GM19463 (cell line): Measurements from ENCODE around the gene CMSS1.
"Not testable (repeated sequence)": the region's sequence is repeated elsewhere in the genome, so short reads cannot be mapped to it uniquely, and the experiment has no call there.

Experiments
- ATAC-seq: cut with Tn5 transposase; IDR thresholded peaks from one replicate; pipeline ENCODE4 v1.9.1; 2021; ENCODE audit warnings: mild to moderate bottlenecking, moderate library complexity; ENCODE audit not compliant: unreplicated experiment

CMSS1 gene

DNA sequence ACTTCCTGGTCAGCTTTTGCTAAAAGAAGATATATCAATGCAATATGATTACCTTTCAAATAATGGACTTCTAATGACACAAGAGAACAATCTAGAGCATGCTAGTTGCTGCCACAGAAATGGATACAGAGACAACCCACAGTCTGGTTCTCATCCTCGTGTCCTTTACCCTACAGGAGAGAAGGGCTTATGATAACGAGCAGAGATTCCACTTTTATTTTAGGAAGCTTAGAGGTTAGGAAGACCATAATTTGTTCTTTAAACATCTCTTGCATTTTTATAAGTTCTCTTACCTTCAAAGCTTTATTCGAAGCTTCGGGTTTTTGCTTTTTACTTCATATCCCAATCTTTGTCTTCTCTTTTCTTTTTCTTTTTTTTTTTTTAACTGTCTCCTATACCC, 257.5 kb downstream of the CMSS1 start:
- no peak for ATAC-seq

DNA sequence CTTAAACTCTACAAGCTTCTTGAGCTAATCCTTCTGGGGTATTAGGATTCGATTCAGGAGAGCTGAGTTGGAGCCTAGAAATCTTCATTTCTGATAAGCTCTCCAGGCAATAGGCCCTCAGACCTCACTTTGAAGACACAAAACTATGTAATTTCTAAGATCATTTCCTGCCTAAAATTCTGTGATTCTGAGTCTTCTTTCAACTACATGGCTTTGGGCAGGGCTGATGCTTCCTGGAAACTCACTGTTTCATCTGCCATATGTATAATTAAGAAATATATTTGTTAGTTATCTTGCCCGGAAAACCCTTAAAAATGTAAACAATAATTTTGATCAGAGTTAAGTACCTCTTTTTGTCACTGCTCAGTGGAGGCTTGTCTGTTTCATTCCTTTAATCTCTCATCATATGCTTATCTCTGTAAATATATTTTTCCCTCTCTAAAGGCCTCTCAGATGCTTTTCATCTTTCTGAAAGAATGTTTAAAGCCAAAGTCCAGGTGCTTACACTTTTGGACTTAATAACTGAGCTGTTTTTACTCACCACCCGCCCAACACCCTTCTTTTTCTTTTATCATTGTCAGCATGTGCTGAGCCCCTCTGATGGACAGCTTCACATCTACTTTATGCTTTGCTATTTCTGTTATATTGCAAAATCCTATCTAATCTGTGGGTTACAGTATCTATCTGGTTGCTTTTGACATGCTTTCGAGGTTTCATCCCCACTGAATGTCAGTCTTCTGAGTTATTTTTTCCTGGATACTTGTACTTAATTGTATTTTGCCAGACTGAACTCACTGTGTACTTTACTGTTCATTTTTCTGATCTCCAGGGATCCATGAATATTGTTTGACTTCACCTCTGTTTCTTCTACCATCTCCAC, 258.4 kb downstream of the CMSS1 start:
- no peak for ATAC-seq

DNA sequence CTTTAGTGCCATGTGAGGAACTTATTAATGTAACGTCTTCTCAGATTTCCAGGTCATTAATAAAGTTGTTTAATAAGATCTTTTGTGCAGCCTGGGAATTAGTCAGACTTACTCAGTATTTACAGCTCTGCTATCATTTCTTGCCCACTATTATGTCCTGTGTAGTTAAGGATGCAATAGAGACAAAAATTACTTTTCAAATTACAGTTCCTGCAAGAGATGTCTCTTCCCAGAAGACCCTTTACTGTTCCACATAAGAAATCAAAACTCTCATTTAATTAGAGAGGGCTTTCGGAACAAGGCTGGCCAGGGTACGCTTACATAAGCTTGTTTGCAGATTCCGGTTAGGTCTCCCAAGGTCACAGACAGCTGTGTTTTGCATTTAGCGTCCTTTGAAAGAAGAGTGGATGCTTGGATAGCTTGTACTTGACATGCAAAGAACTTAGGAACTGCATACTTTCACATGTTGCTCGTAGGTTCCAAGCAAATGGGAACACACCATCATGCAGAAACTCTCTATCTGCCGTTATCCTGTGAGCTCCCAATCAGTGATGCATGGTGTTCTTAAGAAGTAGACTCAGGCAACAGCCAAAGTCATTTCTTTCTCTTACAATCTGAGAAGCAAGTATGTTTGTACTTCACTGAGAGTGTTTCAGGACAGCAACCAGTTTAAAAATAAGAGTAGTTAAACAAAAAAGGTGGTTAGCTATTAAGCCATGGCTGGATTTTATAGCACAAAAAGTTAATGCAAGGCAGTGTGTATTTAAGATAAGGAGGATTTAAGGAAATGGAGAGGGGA, 259.3 kb downstream of the CMSS1 start:
- ATAC-seq, result no peak

DNA sequence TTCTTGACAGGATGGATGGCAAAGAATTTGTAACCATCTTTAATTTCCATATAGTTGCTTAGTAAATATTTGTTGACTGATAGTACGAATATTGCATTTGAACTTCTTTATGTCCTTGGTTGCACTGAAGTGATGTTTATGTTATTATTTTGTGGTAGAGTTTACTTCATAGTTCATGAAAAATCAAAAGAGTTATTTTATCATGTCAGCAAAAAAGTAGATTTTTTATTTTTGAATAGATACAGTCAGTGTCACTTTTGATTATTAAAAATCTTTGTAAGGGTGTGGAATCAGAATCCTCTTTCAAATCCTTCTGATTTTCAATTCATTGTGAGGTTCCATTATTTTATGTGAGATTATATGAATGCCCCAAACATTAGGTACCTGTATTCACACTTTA, 261.7 kb downstream of the CMSS1 start:
- ATAC-seq, result no peak

DNA sequence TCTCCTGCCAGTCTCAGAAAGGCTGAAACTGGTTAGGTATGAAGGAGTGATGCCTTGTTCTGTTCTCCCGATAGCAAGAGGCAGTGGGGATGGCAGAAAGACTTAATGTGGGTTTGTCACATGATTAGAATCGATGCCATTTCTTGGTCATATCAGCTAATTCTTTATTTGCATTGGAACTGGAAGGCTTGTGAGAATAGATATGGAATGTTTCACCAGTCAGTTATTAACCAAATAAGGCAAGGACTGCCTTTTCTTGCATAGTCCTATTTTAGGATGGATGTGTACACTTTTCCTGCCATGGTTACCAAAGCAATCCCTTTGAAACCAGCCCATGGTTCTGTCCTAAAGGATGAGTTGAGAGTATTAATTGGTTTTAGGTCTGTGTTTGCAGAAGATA, 262.9 kb downstream of the CMSS1 start:
- ATAC-seq, result no peak

DNA sequence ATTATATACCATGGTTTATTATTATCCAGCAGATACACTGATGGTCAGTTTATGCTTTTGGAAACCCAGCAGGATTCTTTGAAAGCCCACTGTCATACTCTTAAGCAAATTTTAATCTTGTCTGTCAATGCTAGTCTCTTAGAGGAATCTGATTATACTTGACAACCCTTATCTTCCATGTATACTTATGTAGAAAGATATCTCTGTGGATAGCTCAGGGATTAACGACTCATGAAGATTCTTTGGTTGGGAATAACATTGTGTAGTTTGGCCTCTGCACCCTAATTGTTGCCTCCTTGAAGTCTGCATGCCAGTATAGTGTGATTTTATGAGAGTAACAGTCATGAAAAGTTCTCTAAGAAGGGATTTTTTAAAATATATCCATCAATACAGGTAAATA, 263.6 kb downstream of the CMSS1 start:
- ATAC-seq, result no peak

DNA sequence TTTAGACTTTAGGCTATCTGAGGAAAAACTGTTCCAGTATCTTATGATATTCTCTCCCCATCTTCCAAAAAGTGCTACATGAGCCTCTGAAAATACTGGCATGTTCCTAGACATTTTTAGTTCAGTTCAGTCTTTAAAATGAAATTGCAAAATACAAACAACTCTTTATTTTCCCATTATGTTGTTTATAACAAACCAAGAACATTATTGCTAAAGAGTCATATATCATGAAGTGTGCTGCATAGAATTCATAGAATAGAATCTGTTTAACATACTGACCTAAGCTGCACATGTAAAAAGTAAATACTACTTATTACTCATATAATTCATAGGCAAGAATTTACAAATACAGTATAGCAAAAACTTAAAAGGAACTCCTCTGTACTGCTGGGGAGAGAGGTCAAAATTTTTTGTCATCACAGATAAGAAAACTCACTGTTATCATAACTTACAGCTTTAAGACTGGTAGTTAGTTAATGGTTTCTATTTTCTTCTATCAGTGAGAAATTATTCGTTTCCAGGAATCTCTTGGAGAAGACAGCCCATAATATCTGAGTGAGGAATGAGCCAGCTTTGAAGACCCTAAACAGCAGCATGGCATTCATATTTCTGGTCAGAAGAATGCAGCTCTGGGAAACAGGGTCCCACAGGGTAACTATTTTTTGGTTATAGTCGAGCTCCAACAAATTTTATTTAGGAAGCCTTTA, 264.5 kb downstream of the CMSS1 start:
- no peak for ATAC-seq

DNA sequence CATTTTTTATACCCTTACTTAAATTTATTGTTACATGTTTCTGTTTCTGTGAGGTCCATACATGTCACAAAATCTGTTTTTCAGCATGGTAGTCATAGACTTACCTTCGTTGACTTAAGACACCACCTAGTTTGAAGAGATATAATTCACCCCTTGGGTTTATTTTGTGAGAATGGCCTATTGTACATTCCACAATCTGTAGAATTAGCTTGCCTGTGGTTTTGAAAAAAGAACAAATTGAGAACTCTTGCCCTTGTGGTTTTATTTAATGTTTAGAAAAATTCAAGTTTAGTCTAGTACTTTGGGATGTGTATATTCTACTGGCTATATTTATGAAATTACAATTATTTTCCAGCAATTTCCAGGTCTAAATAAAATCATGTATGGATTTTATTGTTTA, 265.1 kb downstream of the CMSS1 start:
- ATAC-seq, result no peak

DNA sequence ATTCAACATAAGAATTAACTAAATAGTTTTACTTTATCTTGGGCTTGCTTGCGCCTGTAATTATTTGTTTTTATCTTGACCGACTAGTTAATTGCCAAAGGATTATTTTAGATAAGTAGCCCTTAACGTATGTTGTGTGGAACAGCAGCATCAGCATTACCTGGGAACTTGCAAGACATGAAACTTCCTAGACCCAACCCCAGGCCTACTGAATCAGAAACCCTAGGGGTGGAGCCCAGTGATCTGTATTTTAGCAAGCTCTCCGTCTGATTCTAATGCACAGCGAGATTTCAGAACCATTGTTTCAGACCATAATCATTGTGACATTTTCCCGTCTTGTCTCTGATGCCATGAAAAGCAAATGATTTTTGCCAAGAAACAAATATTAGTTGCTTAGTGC, 265.5 kb downstream of the CMSS1 start:
- no peak for ATAC-seq

DNA sequence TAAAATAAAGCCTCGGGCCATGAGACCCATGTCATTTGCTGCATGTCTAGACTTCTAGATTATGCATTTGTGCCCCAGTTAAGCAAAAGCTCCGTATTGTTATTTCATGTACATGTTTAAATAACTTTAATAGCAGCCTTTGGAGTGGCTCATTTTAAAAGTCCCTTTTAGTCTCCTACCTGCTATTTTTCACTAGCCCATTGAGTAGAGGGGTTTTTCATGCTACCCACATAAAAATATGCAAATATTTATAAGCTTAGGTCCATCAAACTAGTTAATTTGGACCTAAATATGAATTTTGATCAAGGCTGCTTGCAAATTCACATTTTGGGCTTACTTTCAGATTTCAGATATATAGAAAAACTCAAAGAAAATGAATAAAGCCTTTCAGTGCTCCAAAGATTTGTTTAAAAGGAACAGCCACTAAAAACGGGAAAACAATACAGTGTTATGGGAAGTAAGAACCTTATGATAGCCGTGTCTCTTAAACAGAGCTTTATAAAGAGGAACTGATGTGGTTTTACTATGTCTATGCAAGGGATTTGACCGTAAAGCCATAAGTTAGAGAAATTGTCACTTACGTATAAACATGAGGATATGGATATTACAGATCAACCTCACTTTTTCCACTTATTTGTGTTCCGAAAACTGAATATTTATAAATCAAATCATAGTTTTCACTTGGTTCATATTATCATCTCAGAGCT, 266.6 kb downstream of the CMSS1 start:
- ATAC-seq, result no peak

DNA sequence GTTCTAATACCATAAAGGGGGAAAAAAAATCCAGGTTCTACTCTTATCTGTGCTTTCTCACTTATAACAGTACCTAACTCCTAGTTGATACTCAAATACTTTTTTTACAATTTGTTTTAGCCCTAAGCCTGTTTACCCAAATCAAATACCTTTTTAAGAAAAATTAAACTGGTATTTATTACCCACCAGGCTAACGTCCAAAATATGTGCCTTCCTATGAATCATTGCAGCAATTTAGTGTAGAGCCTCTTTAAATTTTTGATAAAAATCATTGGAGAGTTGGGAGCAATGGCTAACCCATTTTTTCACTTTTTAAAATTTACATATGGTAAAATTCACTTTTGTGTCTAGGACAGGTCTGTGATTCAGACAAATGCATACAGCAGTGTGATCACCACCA, 268.7 kb downstream of the CMSS1 start:
- ATAC-seq, result no peak

DNA sequence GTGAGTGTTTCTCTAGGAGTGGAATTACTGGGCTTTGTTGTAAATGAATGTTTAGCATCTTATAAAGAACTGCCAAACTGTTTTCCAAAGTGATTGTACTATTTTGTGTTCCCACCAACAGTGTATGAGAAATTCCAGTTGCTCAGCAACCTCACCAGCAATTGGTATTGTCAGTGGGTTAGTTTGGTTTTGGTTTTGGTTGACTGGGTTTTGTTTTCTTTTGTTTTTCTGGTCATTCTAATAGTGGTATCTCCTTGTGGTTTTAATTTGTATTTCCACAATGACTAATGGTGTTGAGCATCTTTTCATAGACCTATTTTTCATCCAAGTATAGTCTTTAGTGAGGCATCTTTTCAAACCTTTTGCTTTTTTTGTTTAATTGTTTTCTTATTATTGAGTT, 269.5 kb downstream of the CMSS1 start:
- ATAC-seq, result peak; percentile 85

DNA sequence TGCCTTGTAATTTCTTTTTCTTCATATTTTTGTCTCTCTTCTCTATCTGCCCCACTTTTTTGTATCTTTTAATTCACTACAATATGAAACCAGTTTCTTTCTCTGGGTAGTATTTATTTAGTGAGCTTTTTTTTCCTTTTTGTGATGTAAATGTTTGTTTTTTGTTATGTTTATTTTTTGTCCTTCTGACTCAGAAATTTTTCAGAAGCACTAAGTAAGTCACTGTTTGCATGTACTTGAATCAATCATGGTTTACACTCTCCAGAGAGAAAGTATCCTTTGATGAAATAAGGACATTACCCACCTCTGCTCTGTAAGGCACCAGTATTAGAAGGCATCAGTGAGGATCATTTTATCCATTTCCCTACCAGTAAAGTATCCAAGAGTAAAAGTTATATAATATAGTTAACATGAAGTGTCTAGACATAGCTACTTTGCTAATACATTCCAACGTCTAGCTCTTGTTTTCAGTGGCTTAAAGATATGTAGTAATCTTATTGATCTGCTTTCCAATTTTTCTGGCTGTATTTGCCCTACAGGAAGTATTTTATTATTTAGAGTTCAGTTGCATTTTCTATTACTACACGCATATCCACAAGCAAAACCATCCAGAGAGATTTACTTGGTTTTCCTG, 271.2 kb downstream of the CMSS1 start:
- ATAC-seq, result no peak

DNA sequence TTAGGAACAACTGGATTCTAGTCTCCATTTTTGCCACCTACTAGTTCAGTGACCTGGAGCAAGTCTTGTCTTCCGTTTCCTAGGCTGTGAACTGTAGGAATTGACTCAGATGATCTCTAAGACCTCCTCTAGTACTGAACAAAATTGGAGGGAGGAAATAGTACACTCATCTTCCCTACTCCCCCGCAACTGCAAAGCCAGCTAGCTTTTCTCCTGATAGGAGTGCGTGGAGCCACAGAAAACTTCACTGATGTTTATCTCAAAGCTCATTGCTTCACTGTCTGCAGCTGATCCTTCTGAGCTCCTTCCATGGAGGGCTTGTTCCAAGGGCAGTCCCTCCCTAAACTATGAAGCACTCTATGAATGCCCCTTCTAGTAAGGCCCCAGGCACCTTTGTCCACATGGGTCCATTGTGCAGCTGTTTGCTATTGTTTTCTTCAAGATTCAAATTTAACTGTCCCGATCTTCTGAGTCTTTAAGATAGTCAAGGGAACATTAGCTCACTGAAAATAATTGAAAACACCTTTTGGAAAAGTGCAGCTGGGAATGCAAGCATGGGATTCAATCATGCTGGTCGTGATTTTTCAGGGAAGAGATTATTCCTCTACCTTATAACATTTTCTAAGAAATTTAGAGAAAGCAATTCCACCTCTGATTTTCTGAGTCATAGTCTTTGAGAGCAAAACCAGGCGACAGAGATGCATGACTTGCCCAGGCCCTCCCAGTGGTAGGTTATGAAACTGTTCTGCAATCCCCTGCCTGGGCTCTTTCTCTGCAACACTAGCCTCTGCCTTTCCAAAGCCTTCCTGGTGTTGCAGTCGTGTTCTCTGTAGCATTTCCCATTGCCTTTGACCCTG, 272.4 kb downstream of the CMSS1 start:
- peak; percentile 79 for ATAC-seq

DNA sequence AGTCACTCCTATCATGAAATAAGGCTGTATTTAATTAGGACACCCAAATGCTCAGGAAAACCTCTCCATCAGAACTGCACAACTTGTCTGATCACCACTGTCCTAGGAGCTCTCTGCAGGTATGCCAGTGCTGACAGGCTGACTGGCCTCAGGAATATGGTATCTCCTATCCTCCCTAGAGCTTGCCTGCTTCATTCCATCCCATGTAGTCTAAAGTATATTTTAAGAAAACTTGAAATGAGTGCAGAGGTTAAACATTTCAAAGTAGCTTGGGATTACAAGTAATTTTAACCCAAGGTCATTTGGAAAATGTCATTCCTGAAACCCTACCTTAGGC, 273.0 kb downstream of the CMSS1 start:
- ATAC-seq, result peak; percentile 4

DNA sequence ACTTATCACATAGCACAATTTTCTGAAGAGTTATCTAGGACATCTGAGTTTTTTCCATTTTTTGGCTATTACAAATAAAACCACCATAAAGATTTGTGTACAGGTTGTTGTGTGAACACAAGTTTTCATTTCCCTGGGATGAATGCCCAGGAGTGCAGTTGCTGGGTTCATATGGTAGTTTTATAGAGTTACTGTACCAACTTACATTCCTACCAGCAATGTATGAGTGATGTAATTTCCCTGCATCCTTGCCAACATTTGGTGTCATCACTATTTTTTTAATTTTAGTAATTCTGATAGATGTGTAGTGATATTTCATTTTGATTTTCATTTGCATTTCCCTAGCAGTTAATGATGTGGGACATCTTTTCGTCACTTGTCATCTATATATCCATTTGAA, 276.2 kb downstream of the CMSS1 start:
- ATAC-seq, result no peak

DNA sequence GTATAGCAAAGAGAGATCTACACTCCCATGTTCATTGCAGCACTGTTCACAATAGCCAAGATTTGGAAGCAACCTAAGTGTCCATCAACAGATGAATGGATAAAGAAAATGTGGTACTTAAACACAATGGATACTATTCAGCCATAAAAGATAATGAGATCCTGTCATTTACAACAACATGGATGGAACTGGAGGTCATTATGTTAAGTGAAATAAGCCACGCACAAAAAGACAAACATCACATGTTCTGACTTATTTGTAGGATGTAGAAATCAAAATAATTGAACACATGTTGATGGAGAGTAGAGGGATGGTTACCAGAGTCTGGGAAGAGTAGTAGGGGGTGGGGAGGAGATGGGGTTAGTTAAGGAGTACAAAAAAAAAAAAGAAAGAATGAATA, 278.6 kb downstream of the CMSS1 start:
- ATAC-seq, result not testable (repeated sequence)

DNA sequence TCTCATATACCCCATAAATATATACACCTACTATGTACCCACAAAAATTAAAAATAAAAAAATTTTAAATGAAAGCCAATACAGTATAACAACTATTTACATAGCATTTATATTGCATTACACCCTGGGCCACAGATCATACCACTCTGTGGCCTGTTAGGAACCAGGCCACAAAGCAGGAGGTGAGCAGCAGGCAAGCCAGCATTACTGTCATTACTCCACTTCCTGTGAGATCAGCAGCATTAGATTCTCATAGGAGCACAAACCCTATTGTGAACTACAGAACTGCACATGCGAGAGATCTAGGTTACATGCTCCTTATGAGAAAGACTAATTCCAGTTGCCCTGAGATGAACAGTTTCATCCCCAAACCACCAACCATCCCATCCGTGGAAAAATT, 279.2 kb downstream of the CMSS1 start:
- no peak for ATAC-seq

DNA sequence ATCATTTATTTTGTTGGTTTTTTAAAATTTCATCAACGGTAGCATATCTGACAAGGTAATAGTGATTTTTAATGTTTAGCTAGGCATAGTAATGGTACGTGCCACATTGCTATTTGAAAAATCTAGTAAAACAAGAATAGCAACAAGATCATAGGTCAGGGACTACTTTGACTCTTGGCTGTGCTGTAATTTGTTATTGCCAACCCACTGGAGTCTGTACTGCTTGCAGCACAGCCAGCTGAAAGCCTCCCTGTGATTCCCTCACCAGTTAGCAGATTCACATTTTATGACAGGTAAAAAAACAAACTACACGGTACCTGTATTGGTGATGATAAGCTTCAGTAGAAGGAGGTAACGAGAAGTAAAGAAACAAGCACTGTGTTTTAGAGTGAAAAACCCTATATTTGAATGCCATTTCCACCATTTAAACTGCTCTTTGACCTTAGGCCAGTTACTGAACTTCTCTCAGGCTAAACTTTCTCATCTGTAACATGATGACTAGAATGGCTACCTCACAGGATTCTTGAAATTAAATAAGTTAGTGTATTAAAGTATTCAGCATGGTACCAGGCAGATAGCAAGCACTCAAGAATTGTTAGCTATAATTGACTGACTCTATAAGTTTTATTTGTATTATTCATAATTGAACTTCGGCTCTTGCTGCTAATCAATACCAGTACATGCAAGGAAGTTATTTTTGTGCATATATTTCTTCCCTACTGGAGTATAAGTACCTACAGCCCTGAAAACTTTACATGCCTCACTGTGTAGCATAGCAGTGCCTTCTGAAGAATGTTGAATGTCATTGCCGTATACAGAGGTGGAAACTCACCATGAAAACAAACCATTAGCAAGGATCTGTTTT, 280.5 kb downstream of the CMSS1 start:
- no peak for ATAC-seq
